OCI-LY7 (cell line): ENCODE measurements around the gene ZNF669. TPM values are rescaled to one million over a fixed set of nuclear protein-coding genes. Genes with fewer than 3 reads are reported as not detected.
A peak's percentile ranks its signal among the peaks of the same experiment; 100 is the strongest.

Experiments used
- BruUV-seq: library from RNA; stranded (reverse); fragments of 400-500 nt; replicated peaks from 2 replicates; lab custom pipeline; 2021; lab: Mats Ljungman, UMichigan
- CTCF ChIA-PET: fragments of 300-600 bp; sonication (Branson Sonifier 250); formaldehyde crosslinking; loops from one replicate; lab custom pipeline; 2022; ENCODE audit warnings: antibody characterized with exemption; ENCODE audit not compliant: unreplicated experiment; lab: Charles Lee
- POLR2A ChIA-PET: fragments of 300-600 bp; sonication (Branson Sonifier 250); formaldehyde crosslinking; loops from one replicate; lab custom pipeline; 2022; ENCODE audit warnings: antibody characterized with exemption; lab: Charles Lee
- DNase-seq: peaks from one replicate; pipeline ENCODE4 v3.0.0-alpha.2; 2015; ENCODE audit warnings: low spot score
- H2AFZ ChIP-seq: fragments of 200-600 bp; sonication (generic), shearing (Covaris generic); 2 replicates; pipeline ENCODE4 v1.6.1; 2014; ENCODE audit warnings: mild to moderate bottlenecking, antibody characterized with exemption, low read length, moderate library complexity
- H3K27ac ChIP-seq: fragments of 200-600 bp; sonication (generic); 2 replicates; pipeline ENCODE4 v1.5.1; 2014; ENCODE audit warnings: mixed run types, low read depth, mild to moderate bottlenecking, moderate library complexity, low read length, inconsistent platforms; ENCODE audit not compliant: poor library complexity, severe bottlenecking
- H3K36me3 ChIP-seq: fragments of 200-600 bp; sonication (generic); 2 replicates; pipeline ENCODE4 v1.6.1; 2014; ENCODE audit warnings: mild to moderate bottlenecking, antibody characterized with exemption, low read length, moderate library complexity, mixed read lengths; ENCODE audit not compliant: insufficient read depth
- H3K4me1 ChIP-seq: fragments of 200-600 bp; sonication (generic); 2 replicates; pipeline ENCODE4 v1.5.1; 2014; ENCODE audit warnings: mild to moderate bottlenecking, low read length; ENCODE audit not compliant: insufficient read depth, poor library complexity, severe bottlenecking
- H3K4me2 ChIP-seq: fragments of 200-600 bp; sonication (generic); 2 replicates; pipeline ENCODE4 v1.6.1; 2014; ENCODE audit warnings: mild to moderate bottlenecking, low read length
- H3K4me3 ChIP-seq: fragments of 200-600 bp; sonication (generic); 2 replicates; pipeline ENCODE4 v1.5.1; 2014; ENCODE audit warnings: mild to moderate bottlenecking, low read depth, low read length; ENCODE audit not compliant: poor library complexity, severe bottlenecking
- H3K79me2 ChIP-seq: fragments of 200-600 bp; sonication (generic); 2 replicates; pipeline ENCODE4 v1.6.1; 2016; ENCODE audit warnings: low read depth, mild to moderate bottlenecking, low read length, moderate library complexity, mixed read lengths; ENCODE audit not compliant: insufficient read depth
- H3K9me2 ChIP-seq: fragments of 200-600 bp; sonication (generic); 2 replicates; pipeline ENCODE4 v1.6.1; 2016; ENCODE audit warnings: mild to moderate bottlenecking, low read length, mixed read lengths; ENCODE audit not compliant: insufficient read depth
- H3K9me3 ChIP-seq: fragments of 200-600 bp; sonication (generic); 2 replicates; pipeline ENCODE4 v1.6.1; 2014; ENCODE audit warnings: mild to moderate bottlenecking, mixed run types, low read length, mixed read lengths
- H4K20me1 ChIP-seq: fragments of 200-600 bp; sonication (generic); 2 replicates; pipeline ENCODE4 v1.6.1; 2014; ENCODE audit warnings: mild to moderate bottlenecking, antibody characterized with exemption, low read length, moderate library complexity, mixed read lengths; ENCODE audit not compliant: insufficient read depth
- EZH2phosphoT487 ChIP-seq: fragments of 200-600 bp; sonication (generic); IDR thresholded peaks from 2 replicates; pipeline ENCODE4 v1.6.1; 2018; ENCODE audit warnings: low read depth, borderline replicate concordance, mild to moderate bottlenecking, mixed run types, antibody characterized with exemption, low read length, moderate library complexity, mixed read lengths
- intact Hi-C: fragments of 100-400 bp; cut with micrococcal nuclease; formaldehyde crosslinking; loops from one replicate; pipeline ENCODE4 v1.10.0; 2022; ENCODE audit not compliant: unreplicated experiment
- total RNA-seq, 2 experiments: library from RNA; depleted of rRNA in 1 of 2; stranded (reverse); fragments of >200 nt in 1 of 2; shearing (Covaris generic) in 1 of 2; gene quantifications; 2 replicates each; pipeline ENCODE4 v1.2.3, GENCODE V29; 2014 to 2022
- TF ChIP-seq, protein P1 (sequence below): fragments of 200-600 bp; sonication (generic); conservative IDR thresholded peaks from 2 replicates; pipeline ENCODE4 v1.5.1; 2014; ENCODE audit warnings: mild to moderate bottlenecking, antibody characterized with exemption, low read length, moderate library complexity, mixed read lengths

ZNF669 gene
- total RNA-seq, 2 experiments from 2014 or later = 13.6 to 16.9 TPM

DNA sequence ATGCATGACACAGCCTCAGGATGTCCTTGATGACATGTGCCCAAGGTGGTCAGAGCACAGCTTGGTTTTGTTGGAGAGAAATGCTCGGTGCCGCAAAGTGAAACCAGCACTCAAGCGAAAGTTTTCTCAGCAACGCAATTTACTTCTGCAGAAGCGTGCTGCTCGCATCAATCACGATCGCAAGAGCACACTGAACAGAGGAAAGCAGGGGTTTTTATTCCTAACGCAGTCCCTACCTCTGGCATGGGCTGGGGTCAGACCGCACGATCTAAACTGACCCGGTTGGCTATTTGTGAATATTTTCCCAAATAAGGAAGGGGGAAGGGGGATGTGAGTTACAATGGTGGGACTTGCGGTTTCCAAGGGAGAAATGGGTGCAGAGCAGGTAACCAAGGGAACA, 809 bp upstream of the ZNF669 start:
- intact Hi-C loops = loop anchor here (1.0 kb wide), 1 partner anchor 106 kb away; no protein-coding TSS in a partner anchor
- Histone ChIP-seq H4K20me1 (no peaks in the 10 kb centered on the region), H3K36me3 (peaks cover 32% of the 10 kb centered on the region), H3K9me2 (no peaks in the 10 kb centered on the region), H3K4me2 (peak overlapping the region; percentile 36), H3K27ac (no peak overlapping the region), H2AFZ (peak overlapping the region; percentile 91), H3K79me2 (peaks cover 38% of the 10 kb centered on the region), H3K4me3 (peak overlapping the region; percentile 99), H3K9me3 (peaks cover 32% of the 10 kb centered on the region), H3K4me1 (peaks cover 14% of the 10 kb centered on the region)
- DNase-seq = no peak
- BruUV-seq = no TSS peak
- TF ChIP-seq, protein P1, sequence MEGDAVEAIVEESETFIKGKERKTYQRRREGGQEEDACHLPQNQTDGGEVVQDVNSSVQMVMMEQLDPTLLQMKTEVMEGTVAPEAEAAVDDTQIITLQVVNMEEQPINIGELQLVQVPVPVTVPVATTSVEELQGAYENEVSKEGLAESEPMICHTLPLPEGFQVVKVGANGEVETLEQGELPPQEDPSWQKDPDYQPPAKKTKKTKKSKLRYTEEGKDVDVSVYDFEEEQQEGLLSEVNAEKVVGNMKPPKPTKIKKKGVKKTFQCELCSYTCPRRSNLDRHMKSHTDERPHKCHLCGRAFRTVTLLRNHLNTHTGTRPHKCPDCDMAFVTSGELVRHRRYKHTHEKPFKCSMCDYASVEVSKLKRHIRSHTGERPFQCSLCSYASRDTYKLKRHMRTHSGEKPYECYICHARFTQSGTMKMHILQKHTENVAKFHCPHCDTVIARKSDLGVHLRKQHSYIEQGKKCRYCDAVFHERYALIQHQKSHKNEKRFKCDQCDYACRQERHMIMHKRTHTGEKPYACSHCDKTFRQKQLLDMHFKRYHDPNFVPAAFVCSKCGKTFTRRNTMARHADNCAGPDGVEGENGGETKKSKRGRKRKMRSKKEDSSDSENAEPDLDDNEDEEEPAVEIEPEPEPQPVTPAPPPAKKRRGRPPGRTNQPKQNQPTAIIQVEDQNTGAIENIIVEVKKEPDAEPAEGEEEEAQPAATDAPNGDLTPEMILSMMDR = no peak
- no peak for TF ChIP-seq EZH2phosphoT487
- CTCF ChIA-PET = no interaction called here
- POLR2A ChIA-PET = interaction anchor here (1.2 kb wide), 1 partner anchor 26 kb away, joined by 4 read pairs; the partner anchor contains the start of gene ZNF670

DNA sequence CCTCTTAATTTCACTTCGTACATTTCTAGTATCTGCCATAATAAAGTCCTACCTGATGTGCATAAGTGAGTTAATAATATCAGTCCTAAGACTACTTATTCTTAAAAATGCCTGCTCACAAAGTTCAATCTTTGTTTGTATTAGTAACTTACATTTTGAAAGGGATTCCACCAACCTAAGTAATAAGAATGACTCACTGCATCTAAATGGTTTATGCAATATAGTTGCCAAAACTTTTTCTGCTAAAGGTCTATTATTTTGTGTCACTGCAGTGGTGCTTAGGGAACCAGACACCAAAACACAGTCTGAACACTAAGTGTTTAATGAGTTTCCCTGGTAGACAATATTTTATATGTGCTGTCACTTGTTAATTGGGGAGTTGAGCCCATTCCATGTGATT, 1.8 kb downstream of the ZNF669 start:
- H3K9me3 ChIP-seq = peaks cover 38% of the 10 kb centered on the region
- peaks cover 49% of the 10 kb centered on the region for H3K79me2 ChIP-seq
- TF ChIP-seq, protein P1 = no peak
- no peak for TF ChIP-seq EZH2phosphoT487

DNA sequence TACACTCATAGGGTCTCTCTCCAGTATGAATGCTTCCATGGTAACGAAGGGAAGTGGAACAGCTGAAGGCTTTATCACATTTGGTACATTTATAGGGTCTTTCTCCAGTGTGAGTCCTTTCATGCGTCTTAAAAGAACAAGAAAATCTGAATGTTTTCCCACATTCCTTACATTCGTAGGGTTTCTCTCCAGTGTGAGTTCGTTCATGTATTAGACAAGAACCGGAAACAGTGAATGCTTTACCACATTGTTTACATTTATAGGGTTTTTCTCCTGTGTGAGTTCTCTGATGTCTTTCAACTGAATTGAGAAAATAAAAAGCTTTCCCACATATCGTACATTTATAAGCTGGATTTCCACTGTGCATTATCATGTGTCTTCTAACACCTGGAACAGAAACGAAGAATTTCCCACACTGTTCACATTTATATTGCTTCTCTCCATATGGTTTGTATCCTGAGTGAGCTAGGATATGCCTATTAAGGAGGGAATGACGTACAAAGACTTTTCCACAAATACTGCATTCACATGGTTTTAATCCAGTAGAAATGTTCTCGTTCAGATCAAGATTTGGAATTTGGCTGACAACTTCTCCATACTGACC, 3.4 kb downstream of the ZNF669 start:
- no peak for DNase-seq
- Histone ChIP-seq H3K4me3 (no peak overlapping the region), H3K9me3 (peaks cover 38% of the 10 kb centered on the region), H4K20me1 (no peaks in the 10 kb centered on the region), H3K4me2 (no peak overlapping the region), H3K9me2 (no peaks in the 10 kb centered on the region), H3K4me1 (peaks cover 14% of the 10 kb centered on the region), H3K36me3 (peaks cover 69% of the 10 kb centered on the region), H3K79me2 (peaks cover 49% of the 10 kb centered on the region), H3K27ac (no peak overlapping the region), H2AFZ (no peak overlapping the region)
- BruUV-seq = no TSS peak
- ChIA-PET CTCF (no interaction called here), POLR2A (interaction anchor here (0.6 kb wide), 1 partner anchor 35 kb away, joined by 5 read pairs; no protein-coding TSS in a partner anchor)
- TF ChIP-seq, protein P1 = no peak
- no peak for TF ChIP-seq EZH2phosphoT487
- intact Hi-C loops = no loop called here

More for the DNA sequence above, 1.8 kb downstream of the ZNF669 start:
- CTCF ChIA-PET = no interaction called here
- H3K27ac ChIP-seq = no peak overlapping the region
- DNase-seq = no peak
- H3K4me1 ChIP-seq = peaks cover 14% of the 10 kb centered on the region
- intact Hi-C loops = no loop called here
- H4K20me1 ChIP-seq = no peaks in the 10 kb centered on the region
- H3K4me3 ChIP-seq = peak overlapping the region; percentile 13
- H3K4me2 ChIP-seq = no peak overlapping the region
- no peak overlapping the region for H2AFZ ChIP-seq
- BruUV-seq = TSS peak; percentile 59
- H3K36me3 ChIP-seq = peaks cover 56% of the 10 kb centered on the region
- POLR2A ChIA-PET = no interaction called here
- no peaks in the 10 kb centered on the region for H3K9me2 ChIP-seq
